Fibroblast of pulmonary artery (primary cell): ENCODE results near the gene BEX4.

ENCODE experiments used
- DNase-seq: peaks from one replicate; pipeline ENCODE4 v3.0.0-alpha.2; 2010; ENCODE audit warnings: low read depth
- H3K4me3 ChIP-seq: replicated peaks from 2 replicates; pipeline ENCODE4 v1.5.1; 2011; ENCODE audit warnings: low read depth, mild to moderate bottlenecking, control low read depth, low read length, moderate library complexity
- CTCF ChIP-seq: IDR thresholded peaks from 2 replicates; pipeline ENCODE4 v1.5.1; 2011; ENCODE audit warnings: mild to moderate bottlenecking, control low read depth, low read length, inconsistent platforms; ENCODE audit errors: missing control alignments

The BEX4 gene

GRCh38 chrX:103258275-103258674, 43.4 kb downstream of the BEX4 start:
- H3K4me3 ChIP-seq = no peak overlapping the region
- no peak for DNase-seq
- no peak for TF ChIP-seq CTCF
